ENCODE results near the gene SENP3.

DNA sequence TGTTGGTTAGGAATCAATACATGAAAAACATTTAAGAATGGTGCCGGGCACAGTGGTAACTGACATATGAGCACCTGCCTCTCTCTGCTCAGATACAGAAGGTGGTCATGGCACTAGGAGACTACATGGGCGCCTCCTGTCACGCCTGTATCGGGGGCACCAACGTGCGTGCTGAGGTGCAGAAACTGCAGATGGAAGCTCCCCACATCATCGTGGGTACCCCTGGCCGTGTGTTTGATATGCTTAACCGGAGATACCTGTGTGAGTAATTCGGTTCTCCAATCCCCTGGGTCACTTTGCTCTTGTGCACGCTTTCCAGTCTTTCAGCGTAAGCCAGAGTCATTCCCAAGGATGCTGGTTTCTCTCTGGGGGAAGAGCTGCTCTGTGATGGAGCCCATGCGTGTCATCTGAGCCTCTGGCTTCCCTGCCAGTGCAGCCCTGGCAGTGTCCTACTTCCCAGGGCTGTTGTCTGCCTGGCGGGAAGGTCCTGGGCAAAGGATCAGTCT lies 14.8 kb downstream of the SENP3 start:
- TF ChIP-seq, protein P1, sequence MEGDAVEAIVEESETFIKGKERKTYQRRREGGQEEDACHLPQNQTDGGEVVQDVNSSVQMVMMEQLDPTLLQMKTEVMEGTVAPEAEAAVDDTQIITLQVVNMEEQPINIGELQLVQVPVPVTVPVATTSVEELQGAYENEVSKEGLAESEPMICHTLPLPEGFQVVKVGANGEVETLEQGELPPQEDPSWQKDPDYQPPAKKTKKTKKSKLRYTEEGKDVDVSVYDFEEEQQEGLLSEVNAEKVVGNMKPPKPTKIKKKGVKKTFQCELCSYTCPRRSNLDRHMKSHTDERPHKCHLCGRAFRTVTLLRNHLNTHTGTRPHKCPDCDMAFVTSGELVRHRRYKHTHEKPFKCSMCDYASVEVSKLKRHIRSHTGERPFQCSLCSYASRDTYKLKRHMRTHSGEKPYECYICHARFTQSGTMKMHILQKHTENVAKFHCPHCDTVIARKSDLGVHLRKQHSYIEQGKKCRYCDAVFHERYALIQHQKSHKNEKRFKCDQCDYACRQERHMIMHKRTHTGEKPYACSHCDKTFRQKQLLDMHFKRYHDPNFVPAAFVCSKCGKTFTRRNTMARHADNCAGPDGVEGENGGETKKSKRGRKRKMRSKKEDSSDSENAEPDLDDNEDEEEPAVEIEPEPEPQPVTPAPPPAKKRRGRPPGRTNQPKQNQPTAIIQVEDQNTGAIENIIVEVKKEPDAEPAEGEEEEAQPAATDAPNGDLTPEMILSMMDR (IDR thresholded peaks at IDR 0.05), result no peak
- no peak for TF ChIP-seq POLR2A (IDR thresholded peaks at IDR 0.05)

Data from heart left ventricle (tissue), 13 donors.